Ovary (tissue), 9 donors: ENCODE data around the gene DNAH6. TPM values are rescaled to one million over a fixed set of nuclear protein-coding genes. Genes with fewer than 3 reads are reported as not detected.

Source experiments
- DNase-seq, 5 donors: peaks; one replicate each; pipeline ENCODE4 v3.0.0-alpha.2; 2019 to 2020
- H3K27ac ChIP-seq, 2 donors: fragments of 200-600 bp; one replicate each; pipeline versions ENCODE4 v1.5.1 to v1.8.0; 2019 to 2022
- H3K27me3 ChIP-seq: fragments of 200-600 bp; one replicate; pipeline ENCODE4 v1.8.0; 2022
- H3K36me3 ChIP-seq: fragments of 200-600 bp; sonication (generic); one replicate; pipeline ENCODE4 v1.5.1; 2019
- H3K4me1 ChIP-seq: one replicate; pipeline ENCODE4 v1.8.1; 2013; ENCODE audit warnings: mild to moderate bottlenecking, moderate library complexity; ENCODE audit not compliant: insufficient read depth
- H3K4me3 ChIP-seq: fragments of 200-600 bp; sonication (generic); one replicate; pipeline ENCODE4 v1.5.1; 2017
- H3K9me3 ChIP-seq, 2 donors: fragments of 200-600 bp in 1 of 2; sonication (generic) in 1 of 2; one replicate each; pipeline versions ENCODE4 v1.5.1 to v1.8.1; 2013 to 2019; ENCODE audit warnings: mild to moderate bottlenecking in 1 of 2, moderate library complexity in 1 of 2
- CTCF ChIP-seq, 3 donors: fragments of 450-650 bp in 2 of 3; fragments of 200-600 bp in 1 of 3; IDR thresholded peaks; one replicate each; pipeline versions ENCODE4 v1.5.1 to v1.8.0; 2016 to 2022; ENCODE audit warnings: antibody characterized with exemption in 3 of 3, mild to moderate bottlenecking in 1 of 3
- EP300 ChIP-seq: sonication (generic); formaldehyde crosslinking; IDR thresholded peaks from one replicate; pipeline ENCODE4 v1.6.1; 2017; ENCODE audit warnings: antibody characterized with exemption
- POLR2A ChIP-seq: fragments of 450-650 bp; IDR thresholded peaks from one replicate; pipeline ENCODE4 v1.6.1; 2017; ENCODE audit warnings: antibody characterized with exemption, mild to moderate bottlenecking, moderate library complexity
- WGBS, 3 donors: extraction: QIAGEN DNeasy Blood & Tissue Kit in 1 of 3; methylation state at CpG; one replicate each; pipeline versions ENCODE4 v1.1.5 to v1.1.7; 2013 to 2017; 5-methylcytosine and 5-hydroxymethylcytosine counted together
- intact Hi-C, 4 donors: fragments of 100-400 bp; cut with DNase I; formaldehyde crosslinking; loops; one replicate each; pipeline versions ENCODE4 v1.11.0 to v1.15.1; 2022 to 2023
- polyA plus RNA-seq, 2 donors: library from polyadenylated mRNA; stranded (reverse); fragments of 200-250 nt in 1 of 2; fragments of 350-450 nt in 1 of 2; fragmentation: Illumina TruSeq in 1 of 2; extraction: RNeasy Lipid Tissue Mini Kit (QIAGEN cat#74804) in 1 of 2; gene quantifications; one replicate each; pipeline ENCODE4 v1.2.3, GENCODE V29; 2013 to 2014
- total RNA-seq, 7 donors: library from RNA; depleted of rRNA in 2 of 7; stranded (reverse); fragments of >200 nt in 2 of 7; fragmentation: NEBNext Ultra II Directional in 3 of 7; extraction: Animal tissue kit (Norgen Biotek cat#: 25700) in 3 of 7; gene quantifications; one replicate each; pipeline versions ENCODE4 v1.1.0 to v1.2.4, GENCODE V29; 2016 to 2023
- donor health status: DM: no; HTN: no; CAD: no; lungs with moderate emphysema.
- donor health status: DM: no; HTN: no; CAD: no.
- donor health status: Bipolar disorder and iron deficiency.
- donor health status: DM: yes; HTN: yes; CAD: no.
- donor health status: DM: no; HTN: no; CAD: no.
- donor health status: DM: yes; HTN: yes; CAD: no.

The DNAH6 gene
- total and polyA plus RNA-seq, 9 donors, result 0.42 to 14.0 (median 2.4) TPM

- no peaks in the 10 kb centered on the region for H3K4me1 ChIP-seq
- intact Hi-C loops, result no loop called here
- 36 to 95% (median 93%) methylated on average over 1 of the region's 1 CpG for WGBS, 3 donors
- no peak overlapping the region for H3K27ac ChIP-seq
- TF ChIP-seq EP300 (no peak), POLR2A (no peak), CTCF (IDR thresholded peaks at IDR 0.05) (no peak)
- H3K27me3 ChIP-seq, result no peaks in the 10 kb centered on the region
- H3K36me3 ChIP-seq, result no peaks in the 10 kb centered on the region
- no peak overlapping the region for H3K4me3 ChIP-seq
- no peak for DNase-seq
- no peaks in the 10 kb centered on the region for H3K9me3 ChIP-seq
Measured at GRCh38 chr2:84788027-84788426, 271.7 kb downstream of the DNAH6 start.

- intact Hi-C loops, result no loop called here
- Histone ChIP-seq H3K36me3 (no peaks in the 10 kb centered on the region), H3K27ac (no peak overlapping the region), H3K4me3 (no peak overlapping the region), H3K27me3 (no peaks in the 10 kb centered on the region), H3K4me1 (no peaks in the 10 kb centered on the region), H3K9me3 (no peaks in the 10 kb centered on the region)
- WGBS, 3 donors, result 66 to 72% (median 66%) methylated on average over 3 of the region's 3 CpGs
- no peak for DNase-seq
- TF ChIP-seq EP300 (no peak), POLR2A (no peak), CTCF (IDR thresholded peaks at IDR 0.05) (no peak)
Measured at GRCh38 chr2:84788498-84788897, 272.2 kb downstream of the DNAH6 start.

- Histone ChIP-seq H3K27ac (no peak overlapping the region), H3K9me3 (no peaks in the 10 kb centered on the region), H3K4me1 (peaks cover under 1% of the 10 kb centered on the region), H3K27me3 (no peaks in the 10 kb centered on the region), H3K36me3 (no peaks in the 10 kb centered on the region), H3K4me3 (no peak overlapping the region)
- intact Hi-C loops, result no loop called here
- WGBS, 3 donors, result 97 to 100% (median 98%) methylated on average over 6 of the region's 6 CpGs
- TF ChIP-seq CTCF (IDR thresholded peaks at IDR 0.05) (no peak), POLR2A (no peak), EP300 (no peak)
- DNase-seq, result no peak
Measured at GRCh38 chr2:84792856-84793522, 276.7 kb downstream of the DNAH6 start.

GRCh38 chr2:84793641-84794040 lies 277.3 kb downstream of the DNAH6 start:
- H3K36me3 ChIP-seq, result no peaks in the 10 kb centered on the region
- H3K27ac ChIP-seq, result no peak overlapping the region
- H3K9me3 ChIP-seq, result no peaks in the 10 kb centered on the region
- H3K27me3 ChIP-seq, result no peaks in the 10 kb centered on the region
- no peak overlapping the region for H3K4me3 ChIP-seq
- TF ChIP-seq CTCF (IDR thresholded peaks at IDR 0.05), result no peak
- no peak for TF ChIP-seq POLR2A
- no peak for TF ChIP-seq EP300
- 92 to 97% (median 93%) methylated on average over 4 of the region's 4 CpGs for WGBS, 3 donors
- DNase-seq, result no peak
- peaks cover 7% of the 10 kb centered on the region for H3K4me1 ChIP-seq
- intact Hi-C loops, result no loop called here
